ENCODE results near the gene SPECC1L.
"Not testable (repeated sequence)": the region's sequence is repeated elsewhere in the genome, so short reads cannot be mapped to it uniquely, and the experiment has no call there.

Gene SPECC1L

DNA sequence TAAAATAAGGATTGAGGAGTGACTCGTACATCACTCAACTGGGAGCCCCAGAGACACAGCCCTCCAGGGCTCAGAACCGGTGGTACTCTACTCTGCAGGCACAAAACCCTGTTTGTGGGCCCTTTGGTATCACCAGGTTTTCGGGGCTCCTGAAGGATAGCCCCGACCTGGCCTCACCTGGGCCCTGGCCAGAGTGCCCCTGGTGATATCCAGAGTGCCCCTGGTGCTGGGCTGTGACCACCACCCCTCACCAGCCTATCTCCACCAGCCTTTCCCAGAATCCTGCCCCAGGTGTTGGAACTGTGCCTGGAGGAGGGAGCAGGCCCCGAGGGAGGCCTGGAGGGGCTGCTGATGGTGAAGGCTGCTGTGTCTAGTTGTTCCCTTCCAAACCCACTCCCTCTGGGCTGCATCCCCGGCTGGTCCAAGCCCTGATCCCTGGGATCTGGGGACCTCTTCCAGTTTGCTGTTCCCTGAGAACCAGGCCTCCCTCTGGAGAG, 23.6 kb upstream of the SPECC1L start:
- TF ChIP-seq, protein P1, sequence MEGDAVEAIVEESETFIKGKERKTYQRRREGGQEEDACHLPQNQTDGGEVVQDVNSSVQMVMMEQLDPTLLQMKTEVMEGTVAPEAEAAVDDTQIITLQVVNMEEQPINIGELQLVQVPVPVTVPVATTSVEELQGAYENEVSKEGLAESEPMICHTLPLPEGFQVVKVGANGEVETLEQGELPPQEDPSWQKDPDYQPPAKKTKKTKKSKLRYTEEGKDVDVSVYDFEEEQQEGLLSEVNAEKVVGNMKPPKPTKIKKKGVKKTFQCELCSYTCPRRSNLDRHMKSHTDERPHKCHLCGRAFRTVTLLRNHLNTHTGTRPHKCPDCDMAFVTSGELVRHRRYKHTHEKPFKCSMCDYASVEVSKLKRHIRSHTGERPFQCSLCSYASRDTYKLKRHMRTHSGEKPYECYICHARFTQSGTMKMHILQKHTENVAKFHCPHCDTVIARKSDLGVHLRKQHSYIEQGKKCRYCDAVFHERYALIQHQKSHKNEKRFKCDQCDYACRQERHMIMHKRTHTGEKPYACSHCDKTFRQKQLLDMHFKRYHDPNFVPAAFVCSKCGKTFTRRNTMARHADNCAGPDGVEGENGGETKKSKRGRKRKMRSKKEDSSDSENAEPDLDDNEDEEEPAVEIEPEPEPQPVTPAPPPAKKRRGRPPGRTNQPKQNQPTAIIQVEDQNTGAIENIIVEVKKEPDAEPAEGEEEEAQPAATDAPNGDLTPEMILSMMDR (IDR thresholded peaks at IDR 0.05; ENCODE audit: insufficient read depth, low read length, poor library complexity, severe bottlenecking) = no peak
- no peak for TF ChIP-seq EZH2phosphoT487 (conservative IDR thresholded peaks at IDR 0.05; ENCODE audit: low read length)
- Histone ChIP-seq H3K27ac (ENCODE audit: low read depth, low read length) (no peak overlapping the region), H3K9me3 (ENCODE audit: insufficient read depth, low read length) (no peaks in the 10 kb centered on the region), H3F3A (ENCODE audit: insufficient read depth) (no peaks in the 10 kb centered on the region), H3K4me3 (ENCODE audit: insufficient read depth, low read length, poor library complexity, severe bottlenecking) (no peak overlapping the region), H2AFZ (ENCODE audit: low read depth, low read length, severe bottlenecking) (no peak overlapping the region), H3K27me3 (ENCODE audit: low read length) (no peaks in the 10 kb centered on the region), H3K9me2 (replicated peaks; ENCODE audit: insufficient read depth, low read length) (no peaks in the 10 kb centered on the region), H3K9ac (ENCODE audit: low read length) (no peak overlapping the region), H3K79me2 (ENCODE audit: insufficient read depth, low read length) (no peaks in the 10 kb centered on the region), H3K36me3 (ENCODE audit: low read length) (no peaks in the 10 kb centered on the region), H3K4me2 (ENCODE audit: low read depth, low read length, poor library complexity, severe bottlenecking) (no peak overlapping the region), H4K20me1 (ENCODE audit: low read depth, low read length) (no peaks in the 10 kb centered on the region)

DNA sequence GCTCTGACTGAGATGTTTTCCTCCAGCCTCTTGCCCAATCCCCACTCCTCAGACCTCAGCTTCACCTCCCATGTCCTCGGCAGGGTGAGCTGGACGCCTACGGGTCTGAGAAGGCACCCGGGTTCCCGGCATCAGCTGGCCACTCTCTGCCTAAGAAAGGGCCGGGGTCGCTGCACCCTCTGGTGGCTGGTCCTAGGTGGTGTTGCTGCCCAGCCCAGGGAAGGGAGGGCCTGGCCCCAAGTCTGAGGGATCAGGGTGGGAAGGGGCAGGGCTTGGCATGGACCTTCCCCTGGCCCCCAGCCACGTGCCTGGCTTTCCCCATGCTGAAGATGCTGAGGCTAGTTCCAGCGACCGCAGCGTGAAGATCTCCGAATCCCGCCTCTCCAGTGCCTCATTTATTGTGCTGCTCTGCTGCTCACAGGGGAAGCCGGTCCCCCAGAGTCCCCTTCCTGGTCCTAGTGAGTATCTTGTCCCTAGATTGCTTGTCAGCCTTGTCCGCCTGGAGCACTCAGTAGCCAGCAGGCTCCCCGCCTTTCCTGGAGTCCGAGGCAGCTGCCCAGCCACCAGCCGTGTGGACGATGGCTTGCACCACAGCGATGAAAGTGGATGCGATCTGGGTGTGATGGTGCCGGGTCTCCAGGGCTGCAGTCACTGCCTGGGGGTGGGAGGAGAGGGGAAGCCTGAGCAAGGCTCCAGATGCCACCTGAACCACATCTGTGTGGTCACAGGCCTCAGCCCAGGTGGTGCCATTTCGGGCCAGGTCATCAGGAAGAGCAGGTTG, 22.9 kb upstream of the SPECC1L start:
- no peak overlapping the region for H3K9ac ChIP-seq (ENCODE audit: low read length)
- no peak overlapping the region for H2AFZ ChIP-seq (ENCODE audit: low read depth, low read length, severe bottlenecking)
- H3K9me2 ChIP-seq (replicated peaks; ENCODE audit: insufficient read depth, low read length) = no peaks in the 10 kb centered on the region
- no peaks in the 10 kb centered on the region for H3K36me3 ChIP-seq (ENCODE audit: low read length)
- H3K4me3 ChIP-seq (ENCODE audit: insufficient read depth, low read length, poor library complexity, severe bottlenecking) = no peak overlapping the region
- H3K79me2 ChIP-seq (ENCODE audit: insufficient read depth, low read length) = no peaks in the 10 kb centered on the region
- H3K9me3 ChIP-seq (ENCODE audit: insufficient read depth, low read length) = no peaks in the 10 kb centered on the region
- H3F3A ChIP-seq (ENCODE audit: insufficient read depth) = no peaks in the 10 kb centered on the region
- H3K4me2 ChIP-seq (ENCODE audit: low read depth, low read length, poor library complexity, severe bottlenecking) = no peak overlapping the region
- no peak overlapping the region for H3K27ac ChIP-seq (ENCODE audit: low read depth, low read length)
- H3K27me3 ChIP-seq (ENCODE audit: low read length) = no peaks in the 10 kb centered on the region
- no peaks in the 10 kb centered on the region for H4K20me1 ChIP-seq (ENCODE audit: low read depth, low read length)
- TF ChIP-seq EZH2phosphoT487 (conservative IDR thresholded peaks at IDR 0.05; ENCODE audit: low read length) = no peak
- TF ChIP-seq, protein P1 (IDR thresholded peaks at IDR 0.05; ENCODE audit: insufficient read depth, low read length, poor library complexity, severe bottlenecking) = peak; percentile 36

DNA sequence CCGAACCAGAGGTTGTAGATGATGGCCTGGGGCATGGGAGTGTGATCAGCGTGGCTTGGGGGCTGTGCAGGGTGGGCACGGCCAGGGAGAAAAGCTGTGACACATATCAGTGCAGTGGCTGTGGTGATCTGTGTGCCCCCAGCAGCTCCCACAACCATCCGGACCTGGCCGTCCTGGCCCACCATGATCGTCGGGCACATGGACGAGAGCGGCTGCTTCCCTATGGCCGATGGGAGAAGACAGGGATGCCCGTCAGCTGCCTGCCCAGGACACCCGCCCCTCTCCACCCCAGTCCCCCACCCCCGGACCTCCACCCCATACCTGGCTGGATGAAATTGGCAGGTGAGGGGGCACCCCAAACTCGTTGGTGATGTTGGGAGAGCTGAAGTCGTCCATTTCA, 22.0 kb upstream of the SPECC1L start:
- not testable (repeated sequence) for H4K20me1 ChIP-seq (ENCODE audit: low read depth, low read length); H3K9ac ChIP-seq (ENCODE audit: low read length); H2AFZ ChIP-seq (ENCODE audit: low read depth, low read length, severe bottlenecking); H3K27ac ChIP-seq (ENCODE audit: low read depth, low read length); H3K4me3 ChIP-seq (ENCODE audit: insufficient read depth, low read length, poor library complexity, severe bottlenecking); H3K4me2 ChIP-seq (ENCODE audit: low read depth, low read length, poor library complexity, severe bottlenecking); H3K9me2 ChIP-seq (replicated peaks; ENCODE audit: insufficient read depth, low read length); H3F3A ChIP-seq (ENCODE audit: insufficient read depth); H3K27me3 ChIP-seq (ENCODE audit: low read length); H3K79me2 ChIP-seq (ENCODE audit: insufficient read depth, low read length); H3K9me3 ChIP-seq (ENCODE audit: insufficient read depth, low read length); H3K36me3 ChIP-seq (ENCODE audit: low read length)

- H3K27ac ChIP-seq (ENCODE audit: low read depth, low read length); H3K27me3 ChIP-seq (ENCODE audit: low read length); H3K79me2 ChIP-seq (ENCODE audit: insufficient read depth, low read length); H3K9me3 ChIP-seq (ENCODE audit: insufficient read depth, low read length); H3F3A ChIP-seq (ENCODE audit: insufficient read depth); H3K4me2 ChIP-seq (ENCODE audit: low read depth, low read length, poor library complexity, severe bottlenecking); H3K9ac ChIP-seq (ENCODE audit: low read length); H3K4me3 ChIP-seq (ENCODE audit: insufficient read depth, low read length, poor library complexity, severe bottlenecking); H2AFZ ChIP-seq (ENCODE audit: low read depth, low read length, severe bottlenecking); H4K20me1 ChIP-seq (ENCODE audit: low read depth, low read length); H3K36me3 ChIP-seq (ENCODE audit: low read length); H3K9me2 ChIP-seq (replicated peaks; ENCODE audit: insufficient read depth, low read length): not testable (repeated sequence)
Measured at GRCh38 chr22:24249413-24249812, 21.2 kb upstream of the SPECC1L start.

GRCh38 chr22:24251286-24251685, 19.3 kb upstream of the SPECC1L start:
- H3K9ac ChIP-seq (ENCODE audit: low read length); H3K27me3 ChIP-seq (ENCODE audit: low read length); H3K4me2 ChIP-seq (ENCODE audit: low read depth, low read length, poor library complexity, severe bottlenecking); H3K36me3 ChIP-seq (ENCODE audit: low read length); H3K27ac ChIP-seq (ENCODE audit: low read depth, low read length); H4K20me1 ChIP-seq (ENCODE audit: low read depth, low read length); H3K79me2 ChIP-seq (ENCODE audit: insufficient read depth, low read length); H3K9me3 ChIP-seq (ENCODE audit: insufficient read depth, low read length); H3K4me3 ChIP-seq (ENCODE audit: insufficient read depth, low read length, poor library complexity, severe bottlenecking); H2AFZ ChIP-seq (ENCODE audit: low read depth, low read length, severe bottlenecking); H3K9me2 ChIP-seq (replicated peaks; ENCODE audit: insufficient read depth, low read length); H3F3A ChIP-seq (ENCODE audit: insufficient read depth): not testable (repeated sequence)

DNA sequence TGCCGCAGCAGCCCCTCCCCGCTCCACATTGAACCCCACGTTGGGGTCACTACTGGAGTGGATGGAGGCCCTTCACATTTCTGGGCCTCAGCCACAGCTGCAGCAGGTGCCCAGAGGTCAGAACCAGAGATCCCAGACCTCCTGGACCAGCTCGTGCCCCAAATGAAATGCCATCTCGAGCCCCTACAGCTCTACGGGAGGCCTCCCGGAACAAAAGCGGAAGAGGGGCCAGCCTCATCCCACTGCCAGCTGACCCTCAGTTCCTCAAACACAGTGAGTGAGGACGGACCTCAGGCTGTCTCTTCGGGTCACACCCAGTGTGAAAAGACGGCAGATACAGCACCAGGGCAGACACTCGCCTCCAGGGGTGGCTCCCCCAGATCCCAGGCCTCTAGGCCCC, 17.5 kb upstream of the SPECC1L start:
- H3K36me3 ChIP-seq (ENCODE audit: low read length); H3K9ac ChIP-seq (ENCODE audit: low read length); H3K27ac ChIP-seq (ENCODE audit: low read depth, low read length); H3K9me2 ChIP-seq (replicated peaks; ENCODE audit: insufficient read depth, low read length); H4K20me1 ChIP-seq (ENCODE audit: low read depth, low read length); H3K9me3 ChIP-seq (ENCODE audit: insufficient read depth, low read length); H2AFZ ChIP-seq (ENCODE audit: low read depth, low read length, severe bottlenecking); H3K27me3 ChIP-seq (ENCODE audit: low read length); H3K4me3 ChIP-seq (ENCODE audit: insufficient read depth, low read length, poor library complexity, severe bottlenecking); H3F3A ChIP-seq (ENCODE audit: insufficient read depth); H3K79me2 ChIP-seq (ENCODE audit: insufficient read depth, low read length); H3K4me2 ChIP-seq (ENCODE audit: low read depth, low read length, poor library complexity, severe bottlenecking): not testable (repeated sequence)

All from SU-DHL-6 (cell line).